ENCODE data around the gene VPS45.

- TF ChIP-seq ZSCAN29 (CRISPR knock-in tag; conservative IDR thresholded peaks at IDR 0.05) (no peak), CTCF (CRISPR knock-in tag; IDR thresholded peaks at IDR 0.05) (no peak), MTA1 (CRISPR knock-in tag; IDR thresholded peaks at IDR 0.05; ENCODE audit: borderline replicate concordance) (no peak), CBFB (CRISPR knock-in tag; IDR thresholded peaks at IDR 0.05) (no peak), MTA3 (CRISPR knock-in tag; IDR thresholded peaks at IDR 0.05) (no peak), FOXJ3 (CRISPR knock-in tag; IDR thresholded peaks at IDR 0.05; ENCODE audit: borderline replicate concordance) (no peak), ISL2 (CRISPR knock-in tag; IDR thresholded peaks at IDR 0.05) (no peak), ZNF276 (CRISPR knock-in tag; IDR thresholded peaks at IDR 0.05; ENCODE audit: low read depth) (no peak), TBP (CRISPR knock-in tag; IDR thresholded peaks at IDR 0.05) (no peak), ETV6 (CRISPR knock-in tag; conservative IDR thresholded peaks at IDR 0.05) (no peak)
Observed at GRCh38 chr1:150144606-150145005, 77.0 kb downstream of the VPS45 start.

Measured in HepG2 (cell line).